Measurements from ENCODE around the gene MARCHF10. TPM values are rescaled to one million over a fixed set of nuclear protein-coding genes. Genes with fewer than 3 reads are reported as not detected.

Gene MARCHF10
- total RNA-seq, 1 donor from 2014 or later: not detected

GRCh38 chr17:62687997-62688396 lies 120.1 kb downstream of the MARCHF10 start:
- Mint-ChIP-seq H3K4me1 (ENCODE audit: unreplicated experiment) (no peaks in the 10 kb centered on the region), H3K27ac (no peak overlapping the region), H3K4me3 (no peak overlapping the region), H3K9me3 (no peaks in the 10 kb centered on the region), H3K27me3 (no peaks in the 10 kb centered on the region), H3K36me3 (peaks cover 4% of the 10 kb centered on the region)
- TF ChIP-seq CTCF (conservative IDR thresholded peaks at IDR 0.05): no peak
- no peak for DNase-seq (ENCODE audit: extremely low spot score, unreplicated experiment)

- no peak overlapping the region for H3K4me3 Mint-ChIP-seq
- no peaks in the 10 kb centered on the region for H3K9me3 Mint-ChIP-seq
- no peak overlapping the region for H3K27ac Mint-ChIP-seq
- DNase-seq (ENCODE audit: extremely low spot score, unreplicated experiment): no peak
- no peak for TF ChIP-seq CTCF (conservative IDR thresholded peaks at IDR 0.05)
- H3K27me3 Mint-ChIP-seq: no peaks in the 10 kb centered on the region
- no peaks in the 10 kb centered on the region for H3K4me1 Mint-ChIP-seq (ENCODE audit: unreplicated experiment)
- peaks cover 4% of the 10 kb centered on the region for H3K36me3 Mint-ChIP-seq
These were observed 123.9 kb downstream of the MARCHF10 start for GRCh38 chr17:62684179-62684578.

- Mint-ChIP-seq H3K27me3 (no peaks in the 10 kb centered on the region), H3K4me1 (ENCODE audit: unreplicated experiment) (no peaks in the 10 kb centered on the region), H3K27ac (no peak overlapping the region), H3K9me3 (no peaks in the 10 kb centered on the region), H3K4me3 (no peak overlapping the region), H3K36me3 (peaks cover 4% of the 10 kb centered on the region)
- DNase-seq (ENCODE audit: extremely low spot score, unreplicated experiment): no peak
- no peak for TF ChIP-seq CTCF (conservative IDR thresholded peaks at IDR 0.05)
These were observed 126.2 kb downstream of the MARCHF10 start for GRCh38 chr17:62681939-62682381.

GRCh38 chr17:62681061-62681938 lies 126.8 kb downstream of the MARCHF10 start:
- no peak for TF ChIP-seq CTCF (conservative IDR thresholded peaks at IDR 0.05)
- H3K27me3 Mint-ChIP-seq: no peaks in the 10 kb centered on the region
- H3K27ac Mint-ChIP-seq: no peak overlapping the region
- DNase-seq (ENCODE audit: extremely low spot score, unreplicated experiment): no peak
- H3K4me3 Mint-ChIP-seq: no peak overlapping the region
- H3K9me3 Mint-ChIP-seq: no peaks in the 10 kb centered on the region
- H3K4me1 Mint-ChIP-seq (ENCODE audit: unreplicated experiment): no peaks in the 10 kb centered on the region
- peaks cover 4% of the 10 kb centered on the region for H3K36me3 Mint-ChIP-seq

GRCh38 chr17:62680541-62681052 lies 127.5 kb downstream of the MARCHF10 start:
- Mint-ChIP-seq H3K27ac (no peak overlapping the region), H3K27me3 (no peaks in the 10 kb centered on the region), H3K36me3 (peaks cover 4% of the 10 kb centered on the region), H3K4me1 (ENCODE audit: unreplicated experiment) (no peaks in the 10 kb centered on the region), H3K9me3 (no peaks in the 10 kb centered on the region), H3K4me3 (no peak overlapping the region)
- TF ChIP-seq CTCF (conservative IDR thresholded peaks at IDR 0.05): no peak
- peak; percentile 66 for DNase-seq (ENCODE audit: extremely low spot score, unreplicated experiment)

Data from type B pancreatic cell (in vitro differentiated cells).